ENCODE results near the gene SCN7A.

SCN7A gene

DNA sequence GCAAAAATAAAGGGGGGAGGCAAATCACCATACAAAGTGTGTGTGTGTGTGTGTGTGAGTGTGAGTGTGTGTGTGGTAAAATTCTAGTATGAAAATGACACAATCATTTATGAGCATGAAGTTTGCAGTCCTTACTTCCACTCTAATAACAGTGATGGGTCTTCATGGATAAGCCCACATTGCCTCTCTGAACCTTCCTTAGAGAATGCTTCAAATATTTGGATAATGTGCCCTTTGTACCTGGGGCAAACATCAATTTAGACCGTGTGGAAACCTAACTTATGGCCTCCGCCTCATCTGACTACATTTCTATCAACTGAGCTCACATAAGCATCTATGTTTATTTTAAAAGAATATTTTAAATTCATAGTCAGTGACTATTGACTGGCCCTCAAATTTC lies 122.0 kb downstream of the SCN7A start:
- no peak for TF ChIP-seq EZH2phosphoT487 (IDR thresholded peaks at IDR 0.05; ENCODE audit: low read depth)
- TF ChIP-seq CTCF (IDR thresholded peaks at IDR 0.05; ENCODE audit: low read depth, low read length) = no peak
- no peaks in the 10 kb centered on the region for H3K4me1 ChIP-seq (ENCODE audit: low read length)
- H3K36me3 ChIP-seq (replicated peaks; ENCODE audit: low read depth, low read length) = no peaks in the 10 kb centered on the region
- H3K4me3 ChIP-seq (ENCODE audit: low read length) = no peak overlapping the region
- H2AFZ ChIP-seq (ENCODE audit: low read depth, low read length) = no peak overlapping the region
- no peak overlapping the region for H3K4me2 ChIP-seq (ENCODE audit: low read length)
- H3K27ac ChIP-seq (ENCODE audit: low read length) = no peak overlapping the region
- H4K20me1 ChIP-seq (ENCODE audit: insufficient read depth, low read length) = no peaks in the 10 kb centered on the region
- no peak overlapping the region for H3K9ac ChIP-seq (ENCODE audit: low read length)
- H3K9me3 ChIP-seq (ENCODE audit: insufficient read depth, low read length) = no peaks in the 10 kb centered on the region
- no peaks in the 10 kb centered on the region for H3K79me2 ChIP-seq (ENCODE audit: low read length)
- no peaks in the 10 kb centered on the region for H3K27me3 ChIP-seq (ENCODE audit: low read depth, low read length)

DNA sequence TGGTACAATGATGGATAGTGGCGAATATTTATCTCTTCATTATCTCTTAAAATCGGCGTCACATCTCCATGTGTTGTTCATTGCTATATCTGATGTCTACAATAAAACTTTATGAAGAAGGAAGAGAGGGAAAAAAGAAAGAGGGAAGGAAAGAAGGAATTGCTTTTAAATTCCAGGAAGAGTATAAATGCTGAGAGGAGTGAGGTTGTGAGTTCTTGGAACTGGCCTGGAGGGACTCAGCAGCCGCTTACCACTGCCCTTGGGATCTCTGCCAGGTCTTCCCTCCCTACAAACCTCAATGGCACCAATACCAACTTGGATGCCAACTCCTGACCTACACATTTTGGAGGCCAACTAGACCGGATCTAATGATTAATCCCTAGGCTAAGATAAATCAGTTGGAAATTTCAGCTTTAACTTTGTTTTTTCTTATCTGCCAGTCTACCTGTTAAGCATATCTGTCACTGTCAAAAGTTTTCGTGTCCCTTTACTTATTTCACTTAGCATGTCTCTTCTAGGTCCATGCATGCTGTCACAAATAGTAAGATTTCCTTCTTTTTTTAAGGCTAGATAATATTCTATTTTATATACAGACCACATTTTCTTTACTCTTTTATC lies 128.1 kb downstream of the SCN7A start:
- Histone ChIP-seq H4K20me1 (ENCODE audit: insufficient read depth, low read length) (no peaks in the 10 kb centered on the region), H3K4me3 (ENCODE audit: low read length) (no peak overlapping the region), H3K36me3 (replicated peaks; ENCODE audit: low read depth, low read length) (no peaks in the 10 kb centered on the region), H3K79me2 (ENCODE audit: low read length) (no peaks in the 10 kb centered on the region), H3K4me2 (ENCODE audit: low read length) (no peak overlapping the region), H3K4me1 (ENCODE audit: low read length) (no peaks in the 10 kb centered on the region), H3K9me3 (ENCODE audit: insufficient read depth, low read length) (no peaks in the 10 kb centered on the region), H3K27me3 (ENCODE audit: low read depth, low read length) (no peaks in the 10 kb centered on the region), H2AFZ (ENCODE audit: low read depth, low read length) (no peak overlapping the region), H3K27ac (ENCODE audit: low read length) (no peak overlapping the region), H3K9ac (ENCODE audit: low read length) (no peak overlapping the region)
- no peak for TF ChIP-seq CTCF (IDR thresholded peaks at IDR 0.05; ENCODE audit: low read depth, low read length)

- TF ChIP-seq EZH2phosphoT487 (IDR thresholded peaks at IDR 0.05; ENCODE audit: low read depth) (no peak), CTCF (IDR thresholded peaks at IDR 0.05; ENCODE audit: low read depth, low read length) (no peak)
- H3K9me3 ChIP-seq (ENCODE audit: insufficient read depth, low read length) = no peaks in the 10 kb centered on the region
- no peak overlapping the region for H2AFZ ChIP-seq (ENCODE audit: low read depth, low read length)
- H3K27ac ChIP-seq (ENCODE audit: low read length) = no peak overlapping the region
- no peaks in the 10 kb centered on the region for H3K36me3 ChIP-seq (replicated peaks; ENCODE audit: low read depth, low read length)
- no peak overlapping the region for H3K9ac ChIP-seq (ENCODE audit: low read length)
- no peaks in the 10 kb centered on the region for H3K27me3 ChIP-seq (ENCODE audit: low read depth, low read length)
- H3K4me3 ChIP-seq (ENCODE audit: low read length) = no peak overlapping the region
- no peaks in the 10 kb centered on the region for H3K4me1 ChIP-seq (ENCODE audit: low read length)
- no peaks in the 10 kb centered on the region for H4K20me1 ChIP-seq (ENCODE audit: insufficient read depth, low read length)
- no peak overlapping the region for H3K4me2 ChIP-seq (ENCODE audit: low read length)
- H3K79me2 ChIP-seq (ENCODE audit: low read length) = no peaks in the 10 kb centered on the region
Observed at GRCh38 chr2:166365239-166365638, 128.8 kb downstream of the SCN7A start.

DNA sequence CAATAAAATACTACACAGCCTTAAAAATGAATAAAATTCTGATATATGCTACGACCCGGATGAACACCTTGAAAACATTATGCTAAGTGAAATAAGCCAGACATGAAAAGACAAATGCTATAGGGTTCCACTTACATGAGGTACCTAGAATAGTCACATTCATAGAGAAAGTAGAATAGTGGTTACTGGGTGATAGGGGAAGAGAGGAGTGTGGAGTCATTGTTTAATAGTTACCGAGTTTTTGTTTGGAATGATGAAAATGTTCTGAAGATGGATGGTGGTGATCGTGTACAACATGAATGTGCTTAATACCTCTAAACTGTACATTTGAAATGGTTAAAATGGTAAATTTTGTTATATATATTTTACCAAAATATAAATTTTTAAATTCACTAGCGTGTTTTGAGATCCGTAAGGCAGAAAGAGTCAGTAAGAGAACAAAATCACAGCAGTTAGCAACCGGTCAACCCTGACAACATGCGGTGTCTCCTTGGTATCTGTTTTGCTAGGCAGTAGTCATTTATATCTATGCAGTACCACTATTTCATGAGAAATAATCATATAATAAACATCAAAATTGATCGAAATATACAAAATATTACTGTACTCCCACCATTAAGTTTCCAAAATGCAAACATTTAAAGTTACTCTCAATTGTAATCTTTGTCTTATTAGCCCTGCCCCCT lies 129.4 kb downstream of the SCN7A start:
- no peaks in the 10 kb centered on the region for H3K27me3 ChIP-seq (ENCODE audit: low read depth, low read length)
- no peak for TF ChIP-seq CTCF (IDR thresholded peaks at IDR 0.05; ENCODE audit: low read depth, low read length)
- TF ChIP-seq EZH2phosphoT487 (IDR thresholded peaks at IDR 0.05; ENCODE audit: low read depth) = no peak
- no peak overlapping the region for H3K4me2 ChIP-seq (ENCODE audit: low read length)
- H3K27ac ChIP-seq (ENCODE audit: low read length) = no peak overlapping the region
- H3K36me3 ChIP-seq (replicated peaks; ENCODE audit: low read depth, low read length) = no peaks in the 10 kb centered on the region
- no peaks in the 10 kb centered on the region for H3K79me2 ChIP-seq (ENCODE audit: low read length)
- H3K9ac ChIP-seq (ENCODE audit: low read length) = no peak overlapping the region
- no peaks in the 10 kb centered on the region for H4K20me1 ChIP-seq (ENCODE audit: insufficient read depth, low read length)
- H3K4me1 ChIP-seq (ENCODE audit: low read length) = no peaks in the 10 kb centered on the region
- no peaks in the 10 kb centered on the region for H3K9me3 ChIP-seq (ENCODE audit: insufficient read depth, low read length)
- no peak overlapping the region for H3K4me3 ChIP-seq (ENCODE audit: low read length)
- H2AFZ ChIP-seq (ENCODE audit: low read depth, low read length) = no peak overlapping the region

All from OCI-LY3 (cell line).